Measurements from ENCODE around the gene LDB2. TPM values are rescaled to one million over a fixed set of nuclear protein-coding genes. Genes with fewer than 3 reads are reported as not detected.

LDB2 gene
- total and polyA plus RNA-seq, 2 donors (not counting 1 experiment from before 2014, with no cell fraction given) = 41.6 to 78.3 TPM

- no peak for TF ChIP-seq EZH2 (IDR thresholded peaks at IDR 0.05; ENCODE audit: low read length, missing control alignments)
- TF ChIP-seq, protein P1, sequence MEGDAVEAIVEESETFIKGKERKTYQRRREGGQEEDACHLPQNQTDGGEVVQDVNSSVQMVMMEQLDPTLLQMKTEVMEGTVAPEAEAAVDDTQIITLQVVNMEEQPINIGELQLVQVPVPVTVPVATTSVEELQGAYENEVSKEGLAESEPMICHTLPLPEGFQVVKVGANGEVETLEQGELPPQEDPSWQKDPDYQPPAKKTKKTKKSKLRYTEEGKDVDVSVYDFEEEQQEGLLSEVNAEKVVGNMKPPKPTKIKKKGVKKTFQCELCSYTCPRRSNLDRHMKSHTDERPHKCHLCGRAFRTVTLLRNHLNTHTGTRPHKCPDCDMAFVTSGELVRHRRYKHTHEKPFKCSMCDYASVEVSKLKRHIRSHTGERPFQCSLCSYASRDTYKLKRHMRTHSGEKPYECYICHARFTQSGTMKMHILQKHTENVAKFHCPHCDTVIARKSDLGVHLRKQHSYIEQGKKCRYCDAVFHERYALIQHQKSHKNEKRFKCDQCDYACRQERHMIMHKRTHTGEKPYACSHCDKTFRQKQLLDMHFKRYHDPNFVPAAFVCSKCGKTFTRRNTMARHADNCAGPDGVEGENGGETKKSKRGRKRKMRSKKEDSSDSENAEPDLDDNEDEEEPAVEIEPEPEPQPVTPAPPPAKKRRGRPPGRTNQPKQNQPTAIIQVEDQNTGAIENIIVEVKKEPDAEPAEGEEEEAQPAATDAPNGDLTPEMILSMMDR (conservative IDR thresholded peaks at IDR 0.05 in 1 of 2, IDR thresholded peaks at IDR 0.05 in 1 of 2; ENCODE audit: low read depth in 1 of 2, low read length in 2 of 2) = no peak
- Histone ChIP-seq H3K4me1 (ENCODE audit: control insufficient read depth, extremely low read depth, insufficient read depth, low read length) (no peaks in the 10 kb centered on the region), H3K4me3 (replicated peaks in 1 of 4; ENCODE audit: control extremely low read depth in 1 of 4, insufficient read depth in 1 of 4, low read depth in 3 of 4, low read length in 4 of 4) (no peak overlapping the region), H2AFZ (ENCODE audit: low read length) (no peak overlapping the region), H3K36me3 (ENCODE audit: control insufficient read depth, insufficient read depth, low read length) (no peaks in the 10 kb centered on the region), H3K9me3 (ENCODE audit: control insufficient read depth, insufficient read depth, low read depth, low read length) (no peaks in the 10 kb centered on the region), H3K9ac (ENCODE audit: insufficient read depth, low read length) (no peak overlapping the region), H3K79me2 (ENCODE audit: control insufficient read depth, insufficient read depth, low read length) (no peaks in the 10 kb centered on the region), H4K20me1 (ENCODE audit: control insufficient read depth, extremely low read depth, insufficient read depth, low read length) (no peaks in the 10 kb centered on the region), H3K27me3 (ENCODE audit: control insufficient read depth, insufficient read depth, low read length) (no peaks in the 10 kb centered on the region), H3K4me2 (ENCODE audit: extremely low read depth, insufficient read depth, low read length) (no peak overlapping the region), H3K27ac (ENCODE audit: insufficient read depth, low read length) (no peak overlapping the region)
- no peak for DNase-seq (ENCODE audit: low read depth in 2 of 2)
Observed at GRCh38 chr4:16581117-16581516, 317.3 kb downstream of the LDB2 start.

- TF ChIP-seq EZH2 (IDR thresholded peaks at IDR 0.05; ENCODE audit: low read length, missing control alignments) = no peak
- TF ChIP-seq, protein P1 (conservative IDR thresholded peaks at IDR 0.05 in 1 of 2, IDR thresholded peaks at IDR 0.05 in 1 of 2; ENCODE audit: low read depth in 1 of 2, low read length in 2 of 2) = no peak
- Histone ChIP-seq H3K4me1 (ENCODE audit: control insufficient read depth, extremely low read depth, insufficient read depth, low read length) (no peaks in the 10 kb centered on the region), H3K9ac (ENCODE audit: insufficient read depth, low read length) (no peak overlapping the region), H3K27me3 (ENCODE audit: control insufficient read depth, insufficient read depth, low read length) (no peaks in the 10 kb centered on the region), H2AFZ (ENCODE audit: low read length) (no peak overlapping the region), H3K27ac (ENCODE audit: insufficient read depth, low read length) (no peak overlapping the region), H3K36me3 (ENCODE audit: control insufficient read depth, insufficient read depth, low read length) (no peaks in the 10 kb centered on the region), H3K4me2 (ENCODE audit: extremely low read depth, insufficient read depth, low read length) (no peak overlapping the region), H4K20me1 (ENCODE audit: control insufficient read depth, extremely low read depth, insufficient read depth, low read length) (no peaks in the 10 kb centered on the region), H3K9me3 (ENCODE audit: control insufficient read depth, insufficient read depth, low read depth, low read length) (no peaks in the 10 kb centered on the region), H3K79me2 (ENCODE audit: control insufficient read depth, insufficient read depth, low read length) (no peaks in the 10 kb centered on the region), H3K4me3 (replicated peaks in 1 of 4; ENCODE audit: control extremely low read depth in 1 of 4, insufficient read depth in 1 of 4, low read depth in 3 of 4, low read length in 4 of 4) (no peak overlapping the region)
- DNase-seq (ENCODE audit: low read depth in 2 of 2) = no peak
Observed at GRCh38 chr4:16580514-16580913, 317.9 kb downstream of the LDB2 start.

- no peaks in the 10 kb centered on the region for H3K27me3 ChIP-seq (ENCODE audit: control insufficient read depth, insufficient read depth, low read length)
- no peaks in the 10 kb centered on the region for H3K79me2 ChIP-seq (ENCODE audit: control insufficient read depth, insufficient read depth, low read length)
- no peak overlapping the region for H3K4me2 ChIP-seq (ENCODE audit: extremely low read depth, insufficient read depth, low read length)
- no peak overlapping the region for H3K27ac ChIP-seq (ENCODE audit: insufficient read depth, low read length)
- no peaks in the 10 kb centered on the region for H3K4me1 ChIP-seq (ENCODE audit: control insufficient read depth, extremely low read depth, insufficient read depth, low read length)
- no peak overlapping the region for H3K9ac ChIP-seq (ENCODE audit: insufficient read depth, low read length)
- no peaks in the 10 kb centered on the region for H3K36me3 ChIP-seq (ENCODE audit: control insufficient read depth, insufficient read depth, low read length)
- H4K20me1 ChIP-seq (ENCODE audit: control insufficient read depth, extremely low read depth, insufficient read depth, low read length) = no peaks in the 10 kb centered on the region
- DNase-seq (ENCODE audit: low read depth in 2 of 2) = peak in 1 of 2 donors; percentile 82
- H3K4me3 ChIP-seq (replicated peaks in 1 of 4; ENCODE audit: control extremely low read depth in 1 of 4, insufficient read depth in 1 of 4, low read depth in 3 of 4, low read length in 4 of 4) = no peak overlapping the region
- no peak overlapping the region for H2AFZ ChIP-seq (ENCODE audit: low read length)
- TF ChIP-seq, protein P1 (conservative IDR thresholded peaks at IDR 0.05 in 1 of 2, IDR thresholded peaks at IDR 0.05 in 1 of 2; ENCODE audit: low read depth in 1 of 2, low read length in 2 of 2) = no peak
- TF ChIP-seq EZH2 (IDR thresholded peaks at IDR 0.05; ENCODE audit: low read length, missing control alignments) = no peak
- H3K9me3 ChIP-seq (ENCODE audit: control insufficient read depth, insufficient read depth, low read depth, low read length) = no peaks in the 10 kb centered on the region
Observed at GRCh38 chr4:16579866-16580265, 318.6 kb downstream of the LDB2 start.
